GM19043 (cell line): ENCODE results near the gene ZNF3.
A peak's percentile ranks its signal among the peaks of the same experiment; 100 is the strongest.

Source experiments
- ATAC-seq: cut with Tn5 transposase; IDR thresholded peaks from one replicate; pipeline ENCODE4 v1.9.1; 2021; ENCODE audit warnings: low read depth; ENCODE audit not compliant: unreplicated experiment

Gene ZNF3

DNA sequence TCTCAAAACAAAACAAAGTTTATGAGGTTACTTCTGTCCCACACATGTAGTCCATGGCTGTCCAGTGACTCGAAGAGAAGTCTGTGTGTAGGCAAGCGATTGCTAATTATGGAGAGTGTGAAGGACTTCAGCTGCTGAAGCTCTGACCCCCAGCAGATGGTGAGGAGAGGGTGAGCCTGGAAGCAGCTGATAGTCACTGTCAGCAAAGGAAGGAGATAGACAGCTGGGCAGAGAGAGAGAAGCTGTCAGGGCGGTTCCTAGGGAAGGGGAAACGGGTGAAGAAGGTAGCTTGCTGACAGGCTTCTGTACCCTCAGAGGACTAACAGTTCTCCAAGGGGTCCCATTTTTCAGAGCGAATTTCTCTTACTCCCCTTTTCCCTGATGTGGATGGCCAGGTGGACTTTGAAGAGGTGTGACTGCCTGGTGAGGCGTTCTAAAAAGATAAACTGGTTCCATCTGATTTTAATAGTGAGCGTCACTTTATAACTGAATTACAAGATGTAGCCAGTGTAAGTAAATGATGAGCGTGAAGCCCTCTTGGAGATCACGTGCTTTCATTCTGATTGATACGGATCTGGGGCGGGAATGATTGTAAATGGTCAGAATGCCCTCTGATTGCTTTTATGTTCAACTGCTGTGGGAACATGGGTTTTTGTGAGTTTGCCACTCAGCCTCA is 19.9 kb downstream of the ZNF3 start:
- no peak for ATAC-seq

DNA sequence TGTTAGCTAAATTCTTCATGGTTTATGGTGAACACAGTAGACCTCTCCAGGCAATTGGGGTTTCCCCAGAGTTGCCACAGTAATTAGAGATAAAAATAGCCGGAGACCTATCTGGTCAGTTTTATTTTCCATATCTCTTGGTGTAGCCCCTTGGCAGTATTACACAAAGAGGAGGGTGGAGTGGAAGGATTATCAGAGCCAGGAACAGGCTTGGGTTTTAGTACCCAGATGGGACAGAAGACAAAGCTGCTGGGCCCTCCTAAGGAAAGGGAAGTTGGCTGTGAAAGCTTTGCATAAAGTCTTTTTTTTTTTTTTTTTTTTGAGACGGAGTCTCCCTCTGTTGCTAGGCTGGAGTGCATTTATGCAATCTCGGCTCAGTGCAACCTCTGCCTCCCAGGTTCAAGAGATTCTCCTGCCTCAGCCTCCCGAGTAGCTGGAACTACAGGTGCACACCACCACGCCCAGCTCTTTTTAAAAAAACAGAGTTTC is 22.2 kb downstream of the ZNF3 start:
- ATAC-seq: no peak

DNA sequence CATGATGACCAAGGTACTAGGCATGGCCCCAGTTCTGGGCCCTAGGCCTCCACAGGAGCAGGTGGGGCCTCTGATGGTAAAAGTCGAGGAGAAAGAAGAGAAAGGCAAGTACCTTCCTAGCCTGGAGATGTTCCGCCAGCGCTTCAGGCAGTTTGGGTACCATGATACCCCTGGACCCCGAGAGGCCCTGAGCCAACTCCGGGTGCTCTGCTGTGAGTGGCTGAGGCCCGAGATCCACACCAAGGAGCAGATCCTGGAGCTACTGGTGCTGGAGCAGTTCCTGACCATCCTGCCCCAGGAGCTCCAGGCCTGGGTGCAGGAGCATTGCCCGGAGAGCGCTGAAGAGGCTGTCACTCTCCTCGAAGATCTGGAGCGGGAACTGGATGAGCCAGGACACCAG is 24.5 kb downstream of the ZNF3 start:
- no peak for ATAC-seq

DNA sequence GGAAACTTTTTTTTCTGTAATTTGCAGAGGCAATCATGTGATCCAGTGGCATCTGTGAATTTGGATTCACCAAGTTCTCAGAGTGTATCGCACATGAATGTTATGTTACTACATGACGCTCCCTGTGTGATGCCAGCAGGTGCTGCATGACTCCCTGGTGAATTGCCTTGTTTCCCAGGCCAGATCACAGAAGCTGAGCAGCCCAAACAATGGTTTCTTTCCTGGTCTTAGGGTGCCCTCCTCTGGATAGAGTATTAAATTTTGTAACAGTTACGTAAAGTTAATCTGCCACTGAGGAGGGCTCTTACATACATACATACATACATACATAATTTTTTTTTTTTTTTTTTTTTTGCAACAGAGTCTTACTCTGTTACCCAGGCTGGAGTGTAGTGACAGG is 28.3 kb downstream of the ZNF3 start:
- ATAC-seq: no peak

DNA sequence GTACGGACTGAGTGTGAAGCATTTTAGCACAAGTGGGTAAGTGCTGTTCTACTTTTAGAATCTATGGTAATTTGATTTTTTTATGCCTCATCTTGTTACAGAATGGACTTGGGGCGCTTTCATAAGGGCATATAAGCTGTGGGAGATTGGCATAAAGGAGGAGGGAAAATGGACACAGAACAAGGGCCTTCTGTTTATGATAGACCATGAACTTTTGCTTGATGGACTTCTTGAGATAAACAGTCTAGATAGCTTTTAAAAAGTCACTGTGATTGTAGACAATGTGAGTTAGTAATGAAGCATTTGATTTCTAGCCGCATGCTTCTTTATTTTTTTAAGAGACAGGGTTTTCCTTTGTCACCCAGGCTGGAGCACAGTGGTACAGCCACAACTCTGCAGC is 29.9 kb downstream of the ZNF3 start:
- ATAC-seq: no peak

DNA sequence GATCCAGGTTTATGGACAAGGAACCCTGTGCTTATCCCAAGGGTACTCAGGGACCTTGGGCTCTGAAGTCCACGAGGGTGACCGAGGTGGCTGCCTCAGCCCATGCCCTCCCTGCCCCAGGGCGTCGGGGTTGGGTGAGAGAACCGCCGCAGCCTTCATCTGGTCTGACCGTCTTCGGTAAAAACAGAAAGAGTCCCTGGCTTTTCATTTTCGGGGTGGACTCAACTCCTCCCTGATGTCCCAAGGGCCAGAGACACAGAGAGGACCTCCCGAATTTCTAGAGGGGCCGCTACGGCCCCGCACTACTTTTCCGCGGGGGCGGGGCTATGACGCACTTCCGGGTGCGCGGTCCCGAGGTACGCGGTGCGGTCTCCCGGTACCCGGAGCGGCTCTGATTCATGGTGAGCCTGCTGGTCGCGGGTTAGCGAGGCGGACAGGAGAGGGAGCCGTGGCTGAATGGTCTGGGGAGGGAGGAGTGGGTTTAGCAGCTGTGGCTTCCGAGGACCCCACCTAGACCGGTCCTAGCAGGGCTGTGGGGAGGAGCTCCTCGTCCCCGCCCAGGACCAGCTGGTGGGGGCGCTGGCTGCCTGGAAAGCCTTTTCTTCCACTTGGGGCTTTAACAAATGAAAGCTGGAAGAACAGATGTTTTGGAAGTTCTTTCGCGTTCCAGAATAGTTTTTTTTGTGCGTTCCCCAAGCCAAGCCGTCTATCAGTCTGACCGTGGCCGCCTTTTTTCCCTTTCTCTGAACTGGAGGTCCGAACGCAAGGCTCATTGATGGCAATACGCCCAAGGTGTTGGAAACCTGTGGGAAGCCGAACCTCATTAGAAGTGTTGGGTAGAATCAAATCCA is 31.9 kb downstream of the ZNF3 start, which contains the start of gene ZSCAN21:
Gene ZSCAN21, plus strand, starts transcription at position 334 of the 851 bp plus-strand sequence. CDS start 7,233 bp downstream, outside the sequence.
- peak; percentile 80 for ATAC-seq

DNA sequence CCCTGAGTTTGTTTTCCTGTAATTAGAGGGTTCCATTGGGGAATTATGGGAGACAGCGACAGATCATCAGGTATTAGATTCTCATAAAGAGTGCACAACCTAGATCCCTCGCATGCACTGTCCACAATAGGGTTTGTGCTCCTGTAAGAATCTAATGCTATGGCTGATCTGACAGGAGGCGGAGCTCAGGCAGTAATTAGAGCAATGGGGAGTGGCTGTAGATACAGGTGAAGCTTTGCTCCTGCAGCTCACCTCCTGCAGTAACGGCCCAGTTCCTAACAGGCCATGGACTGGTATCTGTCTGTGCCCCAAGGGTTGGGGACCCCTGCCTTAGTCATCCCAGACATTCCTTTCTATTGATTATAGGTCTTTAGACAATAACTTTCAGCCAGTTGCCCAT is 32.8 kb downstream of the ZNF3 start:
- no peak for ATAC-seq

DNA sequence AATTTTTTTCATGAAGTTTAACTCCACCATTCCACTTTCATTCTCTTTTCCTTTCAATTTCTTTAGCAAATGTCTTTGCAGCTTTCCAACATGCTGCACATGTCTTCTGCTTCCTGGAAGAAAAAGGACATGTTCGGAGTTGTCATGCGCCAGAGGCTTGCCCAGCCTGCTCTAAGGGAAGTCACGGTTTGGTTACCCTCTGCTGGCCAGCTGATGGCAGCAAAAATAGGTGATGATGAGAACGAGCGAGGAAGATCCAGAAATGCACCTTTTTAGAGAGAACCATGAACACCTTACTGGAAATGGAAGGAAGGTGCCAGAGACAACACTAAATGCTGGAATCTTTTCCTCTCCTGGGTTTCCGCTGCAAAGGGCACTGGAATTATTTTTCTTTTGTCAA is 36.8 kb downstream of the ZNF3 start:
- no peak for ATAC-seq

DNA sequence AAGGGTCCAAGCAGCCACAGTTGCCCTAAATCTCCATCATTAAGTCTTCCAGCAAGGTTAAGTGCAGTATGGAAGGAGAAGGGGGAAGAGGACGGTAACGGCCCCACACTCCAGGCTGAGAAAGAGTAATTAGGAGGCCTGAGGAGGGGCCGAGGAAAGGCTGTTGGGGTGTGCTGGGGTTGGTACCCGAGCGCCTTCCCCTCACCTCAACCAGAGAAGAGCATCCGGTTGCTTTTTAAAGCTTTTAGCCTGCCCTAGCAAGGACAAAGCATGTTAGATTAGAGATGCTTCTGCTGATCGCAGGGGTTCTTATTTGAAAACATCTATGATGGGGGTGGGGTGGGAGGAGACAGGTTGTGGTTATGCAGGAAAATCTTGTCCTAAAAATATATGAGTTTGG is 40.9 kb downstream of the ZNF3 start:
- no peak for ATAC-seq

DNA sequence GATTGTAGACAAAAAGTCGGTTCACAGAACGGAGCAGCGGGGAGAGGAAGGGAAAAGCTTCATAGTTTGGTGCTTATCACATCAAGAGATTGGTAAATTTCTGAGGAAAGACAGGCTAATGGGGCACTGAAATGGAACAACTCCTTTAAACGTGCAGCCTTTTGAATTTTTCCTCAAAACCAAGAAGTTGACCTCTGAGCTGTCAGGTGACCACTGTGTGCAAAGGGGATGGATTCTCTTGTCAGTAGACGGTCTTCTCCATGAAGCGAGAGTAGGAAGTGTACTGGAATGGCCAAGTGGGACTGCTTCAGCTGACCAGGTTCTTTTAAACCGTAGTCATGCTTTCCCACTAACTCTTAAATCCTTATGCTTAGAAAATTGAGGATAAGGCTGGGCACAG is 43.2 kb downstream of the ZNF3 start:
- no peak for ATAC-seq

DNA sequence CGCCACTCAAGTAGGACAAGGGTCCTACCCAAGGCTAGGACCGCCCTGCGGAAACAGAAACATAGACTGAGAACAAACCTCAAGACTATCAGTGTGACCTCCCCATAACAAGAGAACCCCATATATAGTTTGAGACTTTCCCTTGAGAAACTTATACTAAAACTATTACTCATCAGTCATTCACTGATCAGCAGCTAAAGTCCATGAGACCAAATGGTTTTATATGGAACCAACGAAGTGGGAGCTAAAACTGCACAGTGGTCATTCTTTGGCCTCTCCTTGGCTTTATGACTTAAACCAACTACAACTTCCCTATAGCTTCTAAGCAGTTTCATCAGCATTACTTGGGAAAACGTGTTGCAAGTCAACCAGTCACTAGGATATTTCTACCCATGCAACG is 45.6 kb downstream of the ZNF3 start:
- no peak for ATAC-seq

DNA sequence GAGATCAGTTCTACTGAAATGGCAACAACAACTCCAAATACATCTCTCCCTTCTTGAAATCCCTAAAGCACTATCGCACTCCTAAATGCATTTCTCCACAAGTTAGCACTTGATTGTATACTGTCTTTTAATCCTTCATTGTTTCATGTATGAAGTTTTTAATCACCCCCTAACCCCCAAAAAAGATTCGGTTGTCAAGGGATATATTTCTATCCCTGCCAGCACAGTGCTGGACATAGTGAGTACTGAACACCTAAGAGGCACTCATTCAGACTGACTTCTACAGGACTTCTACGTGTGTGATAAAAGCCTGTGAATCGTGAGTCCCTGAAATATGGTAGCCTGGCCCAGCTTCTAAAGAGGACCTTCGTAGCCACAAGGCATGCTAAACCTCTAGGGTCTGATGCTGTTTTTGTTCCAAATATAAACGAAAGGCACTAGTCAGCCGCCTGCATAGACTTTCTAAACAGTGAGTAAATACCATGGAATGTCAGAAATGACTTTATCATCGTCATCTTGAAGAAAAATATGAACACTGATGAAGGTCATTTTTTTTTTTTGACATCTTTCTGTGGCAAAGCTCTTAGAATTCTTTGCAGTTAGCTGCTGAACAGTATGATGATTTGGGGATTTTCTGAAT is 46.5 kb downstream of the ZNF3 start:
- ATAC-seq: no peak

DNA sequence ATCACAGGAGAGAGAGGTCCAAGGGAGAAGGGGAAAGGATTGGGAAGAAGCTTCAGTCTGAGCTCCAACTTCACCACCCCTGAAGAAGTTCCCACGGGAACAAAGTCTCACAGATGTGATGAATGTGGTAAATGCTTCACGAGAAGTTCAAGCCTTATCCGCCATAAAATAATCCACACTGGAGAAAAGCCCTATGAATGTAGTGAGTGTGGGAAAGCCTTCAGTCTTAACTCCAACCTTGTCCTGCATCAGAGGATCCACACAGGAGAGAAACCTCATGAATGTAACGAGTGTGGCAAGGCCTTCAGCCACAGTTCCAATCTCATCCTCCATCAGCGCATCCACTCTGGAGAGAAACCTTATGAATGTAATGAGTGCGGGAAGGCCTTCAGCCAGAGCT is 48.0 kb downstream of the ZNF3 start:
- ATAC-seq: no peak

DNA sequence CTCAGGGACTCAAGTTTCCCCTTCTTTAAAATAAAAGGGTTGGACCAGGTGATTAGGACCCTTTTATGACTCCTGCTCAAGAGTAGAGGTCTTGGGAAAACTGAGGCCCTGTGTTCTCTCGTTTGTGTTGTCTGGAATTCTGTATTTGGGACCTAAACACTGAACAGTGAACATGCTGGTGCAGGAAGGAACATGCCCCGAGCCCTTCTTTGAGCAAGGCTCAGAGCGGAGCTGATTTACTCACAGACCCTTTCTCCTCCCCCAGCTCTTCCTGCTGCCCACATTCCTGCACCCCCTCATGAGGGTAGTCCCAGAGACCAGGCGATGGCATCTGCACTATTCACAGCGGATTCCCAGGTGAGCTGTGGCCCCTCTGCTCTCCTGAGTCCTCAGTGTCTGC is 51.9 kb downstream of the ZNF3 start:
- no peak for ATAC-seq

DNA sequence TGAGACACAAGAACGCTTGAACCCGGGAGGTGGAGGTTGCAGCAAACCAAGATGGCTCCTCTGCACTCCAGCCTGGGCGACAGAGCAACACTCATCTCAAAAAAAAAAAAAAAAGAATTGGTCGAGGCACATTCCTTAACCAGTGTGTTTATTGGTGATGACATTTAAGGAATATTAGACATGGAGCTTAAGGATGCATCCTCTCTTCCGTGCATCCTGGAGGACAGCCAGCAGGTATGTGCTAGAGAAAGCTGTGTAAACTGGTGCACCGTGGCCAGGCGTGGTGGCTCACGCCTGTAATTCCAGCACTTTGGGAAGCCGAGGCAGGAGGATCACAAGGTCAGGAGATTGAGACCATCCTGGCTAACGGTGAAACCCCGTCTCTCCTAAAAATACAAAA is 54.3 kb downstream of the ZNF3 start:
- no peak for ATAC-seq

DNA sequence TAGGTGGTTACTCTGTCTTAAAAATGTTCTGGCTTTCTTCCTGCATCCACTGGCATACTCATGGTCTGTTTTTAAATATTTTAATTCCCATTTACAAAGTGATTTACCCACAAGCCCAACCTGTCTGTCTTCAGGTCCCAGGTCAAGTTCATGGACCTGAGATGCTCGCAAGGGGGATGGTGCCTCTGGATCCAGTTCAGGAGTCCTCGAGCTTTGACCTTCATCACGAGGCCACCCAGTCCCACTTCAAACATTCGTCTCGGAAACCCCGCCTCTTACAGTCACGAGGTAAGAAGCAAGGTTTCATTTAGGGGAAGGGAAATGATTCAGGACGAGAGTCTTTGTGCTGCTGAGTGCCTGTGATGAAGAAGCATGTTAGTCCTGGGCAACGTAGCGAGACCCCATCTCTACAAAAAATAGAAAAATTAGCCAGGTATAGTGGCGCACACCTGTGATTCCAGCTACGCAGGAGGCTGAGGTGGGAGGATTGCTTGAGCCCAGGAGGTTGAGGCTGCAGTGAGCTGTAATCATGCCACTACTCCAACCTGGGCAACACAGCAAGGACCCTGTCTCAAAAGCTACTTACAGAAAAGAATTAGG is 57.4 kb downstream of the ZNF3 start:
- ATAC-seq: no peak

DNA sequence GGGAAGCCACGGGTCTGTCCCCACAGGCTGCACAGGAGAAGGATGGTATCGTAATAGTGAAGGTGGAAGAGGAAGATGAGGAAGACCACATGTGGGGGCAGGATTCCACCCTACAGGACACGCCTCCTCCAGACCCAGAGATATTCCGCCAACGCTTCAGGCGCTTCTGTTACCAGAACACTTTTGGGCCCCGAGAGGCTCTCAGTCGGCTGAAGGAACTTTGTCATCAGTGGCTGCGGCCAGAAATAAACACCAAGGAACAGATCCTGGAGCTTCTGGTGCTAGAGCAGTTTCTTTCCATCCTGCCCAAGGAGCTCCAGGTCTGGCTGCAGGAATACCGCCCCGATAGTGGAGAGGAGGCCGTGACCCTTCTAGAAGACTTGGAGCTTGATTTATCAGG is 58.0 kb downstream of the ZNF3 start:
- no peak for ATAC-seq

DNA sequence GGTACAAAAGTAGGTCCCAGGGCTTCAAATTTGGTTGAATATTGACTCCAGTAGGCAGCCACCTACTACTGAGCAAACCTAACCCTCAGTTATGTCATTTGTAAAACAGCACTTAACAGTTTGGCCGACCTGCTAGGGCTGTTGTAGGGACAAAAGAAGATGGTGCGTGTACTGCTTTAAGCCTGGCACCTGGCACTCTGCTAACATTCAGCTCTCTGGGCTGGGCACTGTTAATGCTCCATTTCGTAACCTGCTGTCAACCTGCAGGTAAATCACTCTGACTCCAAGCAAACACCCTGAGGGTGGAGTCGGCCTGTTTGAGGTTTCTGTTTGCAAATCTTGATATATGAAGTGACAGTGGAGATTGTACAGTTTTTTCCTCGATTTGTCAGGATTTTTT is 58.9 kb downstream of the ZNF3 start:
- ATAC-seq: no peak

DNA sequence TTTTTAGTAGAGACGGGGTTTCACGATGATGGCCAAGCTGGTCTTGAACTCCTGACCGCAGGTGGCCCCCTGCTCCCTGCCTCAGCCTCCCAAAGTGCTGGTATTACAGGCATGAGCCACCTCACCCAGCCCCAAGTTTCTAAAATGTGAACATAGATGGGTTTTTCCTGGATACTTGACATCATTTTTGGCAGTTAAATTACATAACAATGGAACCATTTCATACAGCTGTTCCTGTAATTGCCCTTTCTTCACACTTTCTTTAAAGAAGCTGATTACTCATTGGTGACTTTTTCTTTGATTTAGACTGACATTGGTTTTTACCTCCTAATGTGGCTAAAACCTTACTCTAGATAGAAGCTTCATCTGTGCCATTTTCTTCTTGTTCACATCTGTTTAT is 60.2 kb downstream of the ZNF3 start:
- no peak for ATAC-seq
